HG02678 (cell line): Measurements from ENCODE around the gene TFE3.
"Not testable (repeated sequence)": the region's sequence is repeated elsewhere in the genome, so short reads cannot be mapped to it uniquely, and the experiment has no call there.

ENCODE experiments used
- ATAC-seq: cut with Tn5 transposase; IDR thresholded peaks from one replicate; pipeline ENCODE4 v1.9.1; 2021; ENCODE audit warnings: mild to moderate bottlenecking, moderate library complexity; ENCODE audit not compliant: unreplicated experiment

The TFE3 gene

DNA sequence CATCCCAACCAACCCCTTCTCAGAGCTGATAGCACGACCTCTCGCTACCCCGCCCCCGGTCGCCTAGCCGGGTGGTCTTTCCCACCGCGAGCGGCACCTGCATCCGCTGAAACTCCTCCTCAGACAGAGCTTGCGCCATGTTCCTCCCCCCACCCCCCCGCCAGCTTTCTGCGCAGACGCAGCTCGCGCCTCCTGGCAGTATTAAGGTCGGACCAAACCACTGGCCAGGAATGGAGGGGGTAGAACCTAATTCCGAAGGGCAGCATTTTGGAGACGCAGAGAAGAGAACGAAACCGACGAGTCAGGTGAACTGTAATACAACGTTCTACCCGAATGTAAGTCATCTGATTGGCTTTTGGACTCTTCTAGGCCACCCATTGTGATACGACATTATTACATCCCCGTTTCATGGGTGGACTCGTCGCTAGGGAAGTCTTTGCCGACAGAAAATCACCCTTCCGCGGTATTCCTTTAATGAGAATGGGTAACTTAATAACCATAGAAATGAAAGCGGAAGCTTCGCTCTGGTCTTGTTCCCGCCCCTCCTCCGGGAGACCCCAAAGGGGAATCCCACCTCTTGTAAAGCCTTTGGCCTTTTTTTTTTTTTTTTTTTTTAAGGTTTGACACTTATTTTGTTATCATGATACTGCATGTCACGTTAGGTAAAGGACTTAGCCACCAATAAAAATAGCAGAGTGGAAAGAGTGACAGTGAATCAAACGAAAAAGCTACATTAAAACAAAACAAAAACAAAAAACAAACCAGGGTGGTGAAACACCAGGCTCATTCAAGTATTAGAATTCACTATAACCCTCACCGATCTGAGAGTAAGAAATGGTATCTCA lies 40.8 kb downstream of the TFE3 start, which contains the start of gene GRIPAP1:
GRIPAP1 (minus strand) TSS at position 174 of the 845 bp plus-strand sequence; CDS start at position 139, 35 bp downstream.
- ATAC-seq: peak; percentile 82

DNA sequence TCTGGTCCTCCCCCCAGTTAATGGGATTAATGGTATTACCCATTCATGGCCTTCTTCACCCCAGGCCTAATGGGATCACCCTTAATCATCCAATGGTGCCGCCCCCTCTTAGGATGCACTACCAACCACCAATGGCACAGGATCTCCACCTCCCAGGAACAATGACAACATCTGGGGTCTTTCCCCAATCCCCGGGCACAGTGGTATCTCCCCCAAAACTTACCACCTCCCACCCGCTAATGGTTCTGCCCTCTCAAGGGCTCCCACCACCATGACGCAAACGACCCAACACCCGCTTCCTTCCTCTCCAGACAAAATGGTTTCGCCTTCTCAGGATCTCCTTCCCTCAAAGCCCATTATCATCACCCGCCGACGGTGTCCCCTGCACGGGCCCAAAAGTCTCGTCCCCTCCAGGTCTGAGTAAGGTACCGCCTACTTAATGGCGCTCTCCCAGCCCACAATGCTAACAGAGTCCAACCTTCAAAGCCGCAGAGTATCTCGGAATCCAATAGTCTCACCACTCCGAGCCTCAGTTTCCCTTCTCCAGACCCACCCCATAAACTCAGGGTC lies 41.6 kb downstream of the TFE3 start:
- peak; percentile 33 for ATAC-seq

GRCh38 chrX:49000636-49001035 lies 42.5 kb downstream of the TFE3 start:
- ATAC-seq: no peak

DNA sequence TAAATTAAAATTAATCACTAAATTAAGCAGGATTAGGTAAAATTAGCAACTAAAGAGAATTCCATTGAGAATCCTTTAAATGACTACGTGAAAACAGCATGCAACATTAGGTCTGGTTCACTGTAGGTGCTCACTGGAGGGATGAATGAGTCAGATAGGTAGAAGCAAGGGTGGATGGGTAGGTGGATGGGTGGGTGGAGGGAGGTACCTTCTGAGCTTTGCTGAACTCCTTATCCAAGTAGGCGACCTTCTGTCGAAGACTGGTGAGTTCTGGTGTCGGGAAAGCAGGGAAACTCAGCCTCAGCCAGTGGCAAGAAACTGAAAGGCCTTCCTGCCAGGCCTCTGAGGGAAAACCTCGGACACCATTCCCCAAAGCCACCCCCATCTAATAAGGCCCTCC lies 44.1 kb downstream of the TFE3 start:
- ATAC-seq: no peak

GRCh38 chrX:48998391-48998790 lies 44.8 kb downstream of the TFE3 start:
- no peak for ATAC-seq

DNA sequence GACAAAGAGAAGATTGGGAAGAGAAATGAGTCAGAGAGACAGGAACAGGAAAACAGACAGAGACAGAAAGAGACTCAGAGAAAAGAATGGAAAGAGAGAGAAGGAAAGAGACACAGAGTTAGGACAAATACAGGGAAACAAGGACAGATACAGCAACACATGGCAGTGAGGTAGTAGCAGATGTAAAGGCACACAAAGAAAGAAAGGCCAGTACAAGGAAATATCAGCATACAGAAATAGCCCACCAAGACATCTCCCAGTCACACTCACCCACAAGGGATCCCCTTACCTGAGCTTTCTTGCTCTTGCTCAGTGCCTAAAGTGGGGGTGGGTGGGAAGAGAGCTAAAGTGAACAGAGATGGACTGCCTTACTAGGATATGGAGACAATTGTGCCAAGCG lies 45.3 kb downstream of the TFE3 start:
- no peak for ATAC-seq

DNA sequence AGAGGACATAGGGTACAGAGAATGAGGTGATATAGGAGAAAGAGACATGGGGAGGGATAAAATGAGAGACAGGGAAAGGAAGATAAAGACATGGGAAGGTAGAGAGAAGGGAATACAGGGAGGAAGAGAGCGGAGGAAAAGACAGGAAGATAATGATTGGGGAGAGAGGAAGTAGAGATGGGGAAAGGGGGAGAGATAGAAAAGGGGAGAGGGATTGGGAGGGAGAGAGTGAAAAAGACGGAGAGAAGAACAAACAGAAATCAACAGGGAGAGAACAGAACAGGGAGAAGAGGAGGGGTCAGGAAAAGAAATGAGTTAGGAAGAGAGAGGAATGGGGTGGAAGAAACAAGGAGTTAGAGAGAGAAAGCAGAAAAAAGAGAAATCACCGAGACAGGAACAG lies 45.7 kb downstream of the TFE3 start:
- no peak for ATAC-seq

DNA sequence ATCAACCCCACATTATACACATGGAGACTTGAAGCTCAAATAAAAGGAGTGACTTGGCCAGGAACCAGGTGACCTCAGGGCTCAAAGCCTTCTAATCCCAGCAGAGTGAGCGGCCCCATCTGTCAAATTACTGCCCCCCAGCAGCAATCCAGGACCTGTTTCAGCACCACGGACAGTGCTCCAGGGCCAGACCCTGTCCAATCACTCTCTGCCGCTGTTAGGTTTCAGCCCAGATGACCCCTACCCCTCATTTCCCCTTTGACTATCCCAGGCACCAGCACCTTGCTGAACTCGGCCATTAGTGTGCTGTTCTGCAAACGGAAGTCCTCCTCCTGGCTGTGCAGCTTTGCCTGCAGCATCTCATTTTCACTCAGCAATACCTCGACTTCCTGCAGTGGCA lies 46.2 kb downstream of the TFE3 start:
- no peak for ATAC-seq

GRCh38 chrX:48992341-48992740 lies 50.8 kb downstream of the TFE3 start:
- ATAC-seq: no peak

DNA sequence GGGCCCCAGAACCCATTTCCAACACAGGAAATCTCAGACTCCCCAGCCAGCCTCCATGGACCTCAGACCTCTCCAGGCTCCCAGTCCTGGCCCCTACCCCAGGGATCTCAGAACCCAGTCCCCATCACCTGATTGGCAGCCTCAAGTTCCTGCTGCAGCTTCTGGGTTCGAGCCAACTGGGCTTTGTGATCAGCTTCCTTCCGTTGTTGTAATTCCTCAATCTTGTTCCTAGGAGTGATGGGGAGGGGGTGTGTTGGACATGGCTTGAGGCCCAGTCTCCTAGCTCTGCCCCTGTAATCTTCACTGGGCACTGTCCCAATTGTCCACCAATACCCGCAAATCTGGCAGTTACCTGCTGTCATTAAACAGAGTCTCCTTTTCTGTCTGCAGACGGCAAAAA lies 53.7 kb downstream of the TFE3 start:
- no peak for ATAC-seq

DNA sequence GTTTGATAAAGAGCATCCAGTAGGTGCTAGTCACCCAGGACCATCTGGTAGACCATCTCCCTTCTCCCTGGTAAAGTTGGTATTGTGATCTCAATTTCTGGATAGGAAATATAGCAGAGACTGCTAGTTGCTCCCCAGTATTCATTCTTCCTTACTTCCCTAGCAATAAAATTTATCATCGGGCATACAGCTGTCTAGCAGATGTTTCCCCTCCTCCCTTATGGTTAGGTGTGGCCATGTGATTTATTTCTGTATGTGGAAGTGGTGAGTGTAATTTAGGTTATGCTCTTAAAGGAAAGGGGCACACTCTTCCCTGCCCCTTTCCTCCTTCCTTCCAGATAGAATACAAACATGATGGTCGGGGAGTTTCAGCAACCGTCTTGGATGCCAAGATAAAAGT lies 59.3 kb downstream of the TFE3 start:
- ATAC-seq: no peak

DNA sequence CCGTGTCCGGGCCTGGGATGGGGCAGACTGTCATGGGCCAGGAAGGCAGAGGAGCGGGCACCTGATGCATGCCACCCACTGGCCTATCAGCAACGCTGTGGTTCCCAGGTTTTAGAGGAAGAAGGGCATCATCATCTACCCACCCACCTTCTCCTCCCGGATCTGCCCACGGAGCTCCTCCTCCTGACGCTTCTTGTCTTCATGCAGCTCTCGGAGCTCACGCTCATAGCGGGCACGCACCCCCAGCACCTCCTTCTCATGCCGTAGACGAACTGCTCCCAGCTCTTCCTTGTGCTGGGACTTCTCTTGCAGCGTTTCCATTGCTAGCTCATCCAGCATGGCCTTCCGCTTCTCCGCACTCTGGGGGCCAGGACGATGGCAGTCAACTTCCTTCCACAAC lies 60.1 kb downstream of the TFE3 start:
- ATAC-seq: no peak

DNA sequence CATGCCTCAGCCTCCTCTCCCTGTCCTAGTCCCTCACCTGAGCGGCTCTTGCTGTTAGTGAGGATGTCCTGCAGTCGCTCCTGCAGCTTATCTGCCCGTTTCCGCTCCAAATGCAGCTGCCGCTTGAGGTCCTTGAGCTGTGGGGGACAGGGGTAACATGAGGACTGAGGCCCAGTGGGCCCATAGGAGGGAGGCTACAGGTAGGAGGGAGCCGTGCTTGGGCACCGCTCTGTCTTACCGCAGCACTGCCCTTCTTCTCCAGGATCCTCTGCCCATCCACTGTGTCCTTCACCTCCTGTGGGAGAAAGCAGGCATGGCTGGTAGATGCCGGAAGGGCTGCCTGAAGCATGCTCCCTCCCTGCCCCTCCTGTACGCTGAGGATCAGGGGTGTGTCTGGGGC lies 62.0 kb downstream of the TFE3 start:
- no peak for ATAC-seq

DNA sequence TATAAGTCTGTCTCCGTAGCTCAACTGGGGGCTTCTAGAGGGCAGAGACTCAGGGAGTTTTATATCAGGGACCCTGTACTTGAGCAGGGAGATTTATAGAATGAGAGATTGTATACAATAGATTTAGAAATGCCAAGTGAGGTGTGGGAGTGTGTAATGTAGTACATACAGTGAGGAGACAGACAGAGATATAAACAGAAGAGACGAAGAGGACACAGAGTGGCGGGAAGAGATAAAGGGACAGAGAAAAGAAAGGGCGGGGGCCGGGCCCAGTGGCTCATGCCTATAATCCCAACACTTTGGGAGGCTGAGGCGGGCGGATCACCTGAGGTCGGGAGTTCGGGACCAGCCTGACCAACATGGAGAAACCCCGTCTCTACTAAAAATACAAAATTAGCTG lies 62.8 kb downstream of the TFE3 start:
- not testable (repeated sequence) for ATAC-seq
